Dermis microvascular lymphatic vessel endothelial cell (primary cell): ENCODE results near the gene AS3MT. TPM values are rescaled to one million over a fixed set of nuclear protein-coding genes. Genes with fewer than 3 reads are reported as not detected.
A peak's percentile ranks its signal among the peaks of the same experiment; 100 is the strongest.

Source experiments
- DNase-seq, 2 donors: peaks; one replicate each; pipeline versions ENCODE4 v3.0.0 to v3.0.0-alpha.2; 2010; ENCODE audit warnings: low read depth in 2 of 2
- total RNA-seq: library from RNA; depleted of rRNA; stranded (reverse); fragments of >200 nt; gene quantifications from 2 replicates; pipeline ENCODE4 v1.2.1, GENCODE V29; 2014

Gene AS3MT
- total RNA-seq, 1 donor from 2014 or later: 0.64 TPM

DNA sequence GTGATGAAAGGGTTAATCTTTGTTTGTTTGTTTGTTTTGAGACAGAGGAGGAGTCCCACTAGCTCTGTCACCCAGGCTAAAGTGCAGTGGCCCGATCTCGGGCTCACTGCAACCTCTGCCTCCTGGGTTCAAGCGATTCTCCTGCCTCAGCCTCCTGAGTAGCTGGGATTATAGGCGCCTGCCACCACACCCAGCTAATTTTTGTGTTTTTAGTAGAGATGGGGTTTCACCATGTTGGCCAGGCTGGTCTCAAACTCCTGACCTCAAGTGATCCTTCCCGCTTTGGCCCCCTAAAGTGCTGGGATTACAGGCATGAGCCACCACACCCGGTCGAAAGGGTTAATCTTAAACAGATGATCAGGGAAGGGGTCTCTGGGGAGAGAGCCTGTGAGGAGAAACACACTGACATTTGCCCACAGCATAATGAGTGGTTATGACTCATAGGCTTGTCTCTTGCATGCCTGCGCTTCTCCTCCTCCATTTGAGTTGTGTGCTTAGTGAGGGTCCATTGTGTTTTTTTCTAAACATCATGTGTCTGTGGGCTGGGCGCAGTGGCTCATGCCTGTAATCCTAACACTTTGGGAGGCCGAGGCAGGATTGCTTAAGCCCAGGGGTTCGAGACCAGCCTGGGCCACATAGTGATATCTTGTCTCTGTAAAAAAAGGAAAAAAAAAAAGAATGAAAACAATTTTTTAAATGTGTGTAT lies 13.4 kb upstream of the AS3MT start:
- DNase-seq: peak in 1 of 2 donors; percentile 77

DNA sequence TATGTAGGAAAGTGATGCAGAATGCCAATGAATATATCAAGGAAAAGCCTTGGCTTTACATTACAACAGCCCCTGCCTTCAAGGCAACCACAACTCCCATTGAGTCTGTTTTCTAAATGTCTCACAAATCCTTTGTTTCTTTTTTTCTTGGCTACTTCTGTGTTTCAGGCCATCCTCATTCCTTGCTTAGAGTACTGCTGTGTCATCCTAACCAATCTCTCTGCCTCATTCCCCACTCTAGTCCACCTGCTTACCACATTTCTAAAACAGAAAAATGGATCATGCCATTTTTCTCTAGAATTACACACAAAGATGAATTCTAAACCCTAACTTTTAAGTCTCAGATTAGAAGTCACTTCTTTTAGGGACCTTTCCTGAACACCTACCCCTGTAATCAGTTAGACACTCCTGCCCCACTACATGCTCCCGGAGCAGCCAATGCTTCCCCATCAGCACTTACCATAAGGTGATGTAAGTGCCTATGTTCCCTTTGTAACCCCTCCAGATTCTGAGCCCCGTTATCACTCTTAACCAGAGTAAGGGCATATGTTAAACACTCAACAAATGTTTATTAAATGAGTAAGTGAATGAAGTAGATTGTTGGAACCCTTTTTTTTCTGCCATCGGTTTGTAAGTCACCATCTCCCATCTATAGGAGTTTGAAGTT lies 12.4 kb upstream of the AS3MT start:
- DNase-seq: no peak

DNA sequence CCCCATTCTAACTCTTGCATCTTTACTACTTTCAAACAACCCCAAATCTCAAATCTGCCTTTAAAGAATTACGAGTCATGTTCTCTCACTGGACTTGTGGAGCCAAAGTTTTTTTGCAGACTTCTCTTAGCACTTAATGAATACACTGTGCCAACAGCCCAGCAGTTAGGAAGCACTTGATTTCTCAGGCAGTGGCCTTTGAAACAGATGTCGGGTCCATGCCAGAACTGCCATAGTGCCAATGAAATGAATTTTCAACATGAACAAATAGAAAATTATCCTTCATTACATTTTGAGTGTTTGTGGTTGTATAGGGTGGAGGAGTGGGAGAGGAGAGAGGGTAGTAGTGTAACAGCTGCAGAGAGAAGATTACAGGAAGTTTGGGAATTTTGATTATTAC lies 9.4 kb upstream of the AS3MT start:
- DNase-seq: no peak

DNA sequence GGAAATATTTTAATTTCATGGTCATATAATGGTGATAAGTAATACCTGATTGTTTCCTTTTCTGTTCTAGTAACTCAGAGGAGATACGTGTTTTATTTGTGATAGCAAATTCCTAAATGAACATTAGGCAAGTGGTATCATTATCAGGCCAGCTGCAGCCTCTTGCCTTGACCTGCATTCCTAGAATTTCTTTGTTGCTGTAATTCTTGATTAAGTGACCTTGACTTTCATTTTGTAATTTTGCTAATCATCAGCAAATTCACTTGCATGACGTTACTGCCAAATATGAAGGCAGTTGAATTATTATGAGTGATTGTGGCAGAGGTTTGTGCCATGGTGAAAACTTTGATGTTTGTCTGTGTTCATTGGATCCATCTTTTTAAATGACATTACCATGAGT lies 5.6 kb upstream of the AS3MT start:
- DNase-seq: no peak

DNA sequence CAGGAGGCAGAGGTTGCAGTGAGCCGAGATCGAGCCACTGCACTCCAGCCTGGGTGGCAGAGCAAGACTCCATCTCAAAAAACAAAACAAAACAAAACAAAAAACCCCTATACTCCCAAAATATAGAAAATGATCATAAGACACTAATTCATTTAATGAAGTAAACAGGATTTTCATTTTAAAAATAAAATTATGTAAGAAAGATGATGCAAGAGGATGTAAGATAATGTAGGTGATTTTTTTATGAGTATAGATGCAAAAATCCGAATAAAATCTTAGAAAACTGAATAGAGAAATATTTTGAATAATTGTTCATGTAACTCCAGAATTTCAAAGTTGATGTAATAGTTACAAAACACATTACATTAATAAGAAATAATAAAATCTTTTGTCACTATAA lies 3.6 kb upstream of the AS3MT start:
- DNase-seq: no peak

DNA sequence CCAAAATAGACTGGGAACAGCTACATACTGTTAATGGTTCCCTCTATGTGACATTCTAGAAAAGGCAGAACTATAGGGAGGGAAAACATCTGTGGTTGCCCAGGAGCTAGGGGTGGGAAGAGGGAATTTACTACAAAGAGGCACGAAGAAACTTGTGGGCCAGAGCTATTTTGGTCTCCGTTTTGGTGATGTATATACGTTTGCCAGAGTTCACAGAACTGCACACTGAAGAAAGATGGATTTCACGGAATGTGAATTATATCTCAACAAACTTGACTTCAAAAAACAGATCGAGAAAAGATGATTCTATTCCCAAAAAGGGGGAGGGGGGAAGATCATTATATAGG lies 386 bp upstream of the AS3MT start:
- DNase-seq: no peak

DNA sequence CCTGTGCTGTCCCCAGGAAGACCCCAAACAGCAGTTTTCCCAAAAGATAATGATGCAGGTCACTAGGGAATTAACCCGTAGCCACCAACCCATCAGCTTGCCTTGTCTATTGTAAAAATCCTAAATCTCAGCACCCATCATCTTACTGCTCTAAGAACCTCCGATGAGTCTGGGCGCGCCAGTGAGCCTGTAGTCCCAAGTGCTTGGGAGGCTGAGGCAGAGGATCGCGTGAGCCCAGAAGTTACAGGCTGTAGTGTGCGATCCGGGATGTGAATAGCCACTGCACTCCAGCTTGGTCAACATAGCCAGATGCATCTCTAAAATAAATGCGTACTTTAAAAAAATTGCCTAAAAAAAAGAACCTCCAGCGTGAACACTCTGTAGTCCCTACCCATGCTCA lies 951 bp downstream of the AS3MT start:
- DNase-seq: no peak

DNA sequence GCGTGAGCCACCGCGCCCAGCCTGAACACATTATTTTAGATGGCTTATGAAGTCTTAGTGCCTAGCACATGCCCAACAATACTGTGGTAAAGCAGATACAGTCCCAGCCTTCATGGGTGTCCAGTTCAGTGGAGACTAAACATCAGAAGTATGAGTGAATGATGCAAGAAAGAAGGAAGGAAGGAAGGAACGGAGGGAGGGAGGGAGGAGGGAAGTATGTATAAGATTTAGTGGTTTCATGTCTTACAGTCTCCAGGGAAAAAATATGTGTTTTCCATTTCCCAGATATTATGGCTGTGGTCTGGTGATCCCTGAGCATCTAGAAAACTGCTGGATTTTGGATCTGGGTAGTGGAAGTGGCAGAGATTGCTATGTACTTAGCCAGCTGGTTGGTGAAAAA lies 2.9 kb downstream of the AS3MT start:
- no peak for DNase-seq

DNA sequence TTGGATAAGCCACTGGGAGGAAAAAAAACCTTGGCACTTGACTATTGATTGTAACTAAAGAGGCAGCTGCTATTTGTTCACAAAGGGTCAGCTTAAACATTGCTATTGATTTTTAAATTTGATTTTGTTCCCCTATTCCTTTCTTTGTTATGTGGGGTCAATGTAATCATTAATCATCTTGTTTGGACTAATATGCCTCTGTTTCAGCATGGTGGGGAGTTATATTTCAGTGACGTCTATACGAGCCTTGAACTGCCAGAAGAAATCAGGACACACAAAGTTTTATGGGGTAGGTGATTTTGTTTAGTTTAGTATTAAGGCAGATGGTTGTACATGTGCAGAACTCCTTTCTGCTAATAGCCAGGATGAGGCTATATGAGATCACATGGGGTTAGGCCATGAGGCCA lies 7.5 kb downstream of the AS3MT start:
- DNase-seq: no peak

DNA sequence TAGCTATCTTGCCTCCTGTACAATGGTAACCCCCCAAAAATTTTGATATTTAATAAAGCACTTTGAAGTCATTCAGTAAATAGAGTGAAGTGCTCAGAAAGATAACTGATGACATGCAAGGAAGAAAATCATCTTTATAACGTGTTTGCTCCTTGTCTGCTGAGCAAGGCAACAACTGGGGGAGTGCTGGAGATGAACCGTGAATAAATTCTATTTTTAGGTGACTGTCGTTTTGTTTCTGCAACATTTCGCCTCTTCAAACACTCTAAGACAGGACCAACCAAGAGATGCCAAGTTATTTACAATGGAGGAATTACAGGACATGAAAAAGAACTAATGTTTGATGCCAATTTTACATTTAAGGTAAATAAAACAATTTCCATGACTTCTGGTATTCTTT lies 9.4 kb downstream of the AS3MT start:
- no peak for DNase-seq

DNA sequence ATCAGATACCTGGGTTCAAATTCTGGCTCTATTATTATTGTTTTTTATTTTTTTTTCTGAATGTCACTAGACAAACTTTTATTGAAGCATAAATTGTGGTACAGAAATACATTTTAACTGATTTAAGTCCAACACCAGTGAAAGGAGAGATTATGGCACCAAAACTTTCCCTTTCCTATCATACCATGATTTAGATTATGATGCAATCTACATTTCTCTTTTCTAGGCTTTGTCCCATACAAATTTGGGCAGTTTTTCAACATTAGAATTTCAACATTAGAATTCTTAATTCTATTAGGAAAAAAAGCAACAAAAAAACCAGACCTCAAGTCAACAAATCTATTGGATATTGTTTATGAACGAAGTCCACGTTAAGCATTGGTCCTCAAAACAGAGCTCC lies 11.0 kb downstream of the AS3MT start:
- no peak for DNase-seq

DNA sequence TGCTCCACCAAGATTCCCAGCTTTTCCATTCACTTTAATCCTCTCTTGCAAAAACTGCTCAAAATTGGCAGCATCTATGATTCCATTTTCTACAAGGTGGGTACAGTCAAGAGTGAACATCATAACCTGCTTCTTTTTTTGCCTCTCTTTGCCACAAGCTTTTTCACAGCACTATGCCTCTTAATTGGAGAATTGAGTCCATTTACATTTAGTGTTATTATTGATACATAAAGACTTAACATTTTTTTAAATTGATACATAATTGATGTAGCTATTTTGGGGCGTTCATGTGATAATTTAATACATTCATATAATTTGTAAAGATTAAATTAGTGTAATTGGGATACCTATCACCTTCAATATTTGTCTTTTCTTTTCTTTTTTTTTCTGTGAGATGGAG lies 18.8 kb downstream of the AS3MT start:
- DNase-seq: no peak

DNA sequence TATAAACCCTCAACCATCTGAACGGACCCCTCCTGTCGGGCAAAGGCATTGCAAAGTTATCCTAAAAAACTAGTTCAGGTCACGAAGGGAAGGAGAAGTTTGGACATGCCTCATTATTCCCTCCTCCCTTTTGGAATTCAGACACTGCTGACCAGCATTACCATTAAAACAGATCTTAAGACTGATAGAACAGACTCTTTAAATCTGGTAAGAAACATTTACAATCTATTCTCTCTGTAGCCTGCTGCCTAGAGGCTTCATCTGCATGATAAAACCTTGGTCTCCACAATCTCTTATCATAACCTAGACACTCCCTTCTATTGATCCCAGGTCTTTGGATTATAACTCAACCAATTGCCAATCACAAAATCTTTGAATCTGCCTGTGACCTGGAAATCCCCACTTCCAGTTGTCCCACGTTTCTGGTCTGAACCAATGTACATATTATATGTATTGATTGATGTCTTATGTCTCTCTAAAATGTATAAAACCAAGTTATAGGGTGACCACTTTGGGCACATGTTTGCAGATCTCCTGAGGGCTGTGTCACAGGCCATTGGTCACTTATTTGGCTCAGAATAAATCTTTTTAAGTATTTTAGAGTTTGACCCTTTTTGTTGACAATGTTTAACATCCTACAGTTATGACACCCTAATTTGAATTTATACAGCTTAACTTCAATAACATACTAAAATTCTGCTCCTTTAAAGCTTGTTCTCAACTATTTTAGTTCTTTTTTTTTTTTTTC lies 25.4 kb downstream of the AS3MT start:
- DNase-seq: no peak

DNA sequence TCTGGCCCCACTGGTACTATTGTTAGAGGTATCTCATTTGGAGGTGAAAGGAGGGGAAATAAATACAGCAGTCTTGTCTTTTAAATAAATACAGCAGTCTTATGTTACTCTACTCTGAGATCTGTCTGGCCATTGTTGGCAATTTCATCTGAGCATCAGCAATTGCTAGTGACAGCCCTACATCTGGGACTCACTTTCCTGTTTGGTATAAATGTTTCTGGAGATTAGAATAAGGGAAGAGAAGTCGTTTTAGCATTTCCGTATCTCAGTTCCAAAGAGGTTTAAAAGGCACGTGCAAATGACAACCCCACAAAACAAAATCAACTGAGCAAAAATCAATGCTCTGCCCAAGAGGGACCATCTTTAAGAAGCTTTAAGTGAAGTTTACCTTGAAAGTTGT lies 30.7 kb downstream of the AS3MT start:
- DNase-seq: no peak

DNA sequence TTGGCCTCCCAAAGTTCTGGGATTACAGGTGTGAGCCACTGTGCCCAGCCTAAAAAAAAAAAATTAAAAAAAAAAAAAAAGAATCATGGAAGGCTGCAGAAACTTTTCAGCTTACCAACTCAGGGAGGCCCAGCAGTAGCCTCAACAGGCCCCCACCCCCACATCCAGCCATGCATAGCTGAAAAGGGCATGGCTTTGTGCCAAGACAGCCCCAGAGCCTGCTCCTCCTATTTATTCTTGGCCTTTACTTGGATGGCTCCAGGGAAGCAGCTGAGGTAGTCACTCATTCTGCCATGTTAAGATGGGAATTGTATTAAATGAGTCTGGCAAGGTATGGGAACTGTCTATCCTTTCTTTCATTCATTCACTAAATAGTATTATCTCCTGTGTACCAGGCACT lies 35.1 kb downstream of the AS3MT start:
- DNase-seq: no peak

DNA sequence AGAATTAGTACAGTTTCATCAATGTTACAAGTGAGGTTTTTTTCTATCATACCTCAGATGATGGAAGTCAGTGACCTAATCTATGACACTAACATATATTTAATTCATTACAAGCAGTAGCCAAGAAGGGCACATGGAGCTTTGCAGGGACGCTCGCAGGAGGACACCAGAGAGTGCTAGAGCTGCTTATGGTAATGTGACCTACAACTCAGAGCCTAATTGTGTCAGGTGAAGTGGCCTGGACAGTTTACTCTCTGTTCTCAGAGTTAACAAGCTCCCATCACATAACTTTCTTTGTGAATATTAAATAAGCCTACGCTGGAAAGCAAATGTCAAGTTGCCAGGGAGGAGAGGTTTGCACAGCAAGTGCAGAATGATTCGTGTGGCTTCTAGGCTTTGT lies 37.2 kb downstream of the AS3MT start:
- no peak for DNase-seq

DNA sequence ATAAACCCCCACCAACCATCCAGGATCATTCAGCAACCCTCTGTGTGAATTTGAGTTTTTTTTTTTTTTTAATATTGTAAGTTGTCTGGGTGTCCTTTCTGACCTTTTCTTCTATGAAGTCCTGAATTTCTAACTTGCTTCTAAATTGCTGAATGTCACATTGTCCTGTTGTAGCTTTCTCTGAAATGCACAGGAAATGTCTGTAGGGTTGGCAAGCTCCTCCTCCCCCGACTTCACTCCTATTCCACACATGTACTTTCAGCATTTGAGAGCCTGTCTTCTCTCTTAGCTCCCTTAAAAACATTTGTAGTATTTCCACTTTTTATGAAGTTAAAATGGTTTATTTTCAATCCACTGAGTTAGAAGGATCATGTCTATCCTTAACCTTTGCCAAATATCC lies 45.5 kb downstream of the AS3MT start:
- DNase-seq: no peak

DNA sequence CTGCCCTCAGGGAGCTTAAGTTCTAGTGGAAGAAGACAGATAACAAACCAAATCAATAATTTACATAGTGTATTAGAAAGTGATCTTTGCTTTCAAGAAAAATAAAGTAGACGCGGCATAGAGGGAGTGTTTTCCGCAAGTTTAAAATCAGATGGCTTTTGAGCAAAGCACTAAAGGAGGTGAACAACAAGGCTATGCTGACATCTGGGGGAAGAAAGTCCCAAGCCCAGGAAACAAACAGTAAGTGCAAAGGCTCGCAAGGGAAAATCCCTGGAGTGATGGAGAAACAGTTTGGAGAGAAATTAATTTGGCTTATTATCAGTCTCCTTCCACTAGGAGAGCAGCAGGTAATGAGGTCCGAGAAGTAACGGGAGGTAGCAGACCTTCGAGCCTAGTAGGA lies 46.9 kb downstream of the AS3MT start:
- DNase-seq: no peak

DNA sequence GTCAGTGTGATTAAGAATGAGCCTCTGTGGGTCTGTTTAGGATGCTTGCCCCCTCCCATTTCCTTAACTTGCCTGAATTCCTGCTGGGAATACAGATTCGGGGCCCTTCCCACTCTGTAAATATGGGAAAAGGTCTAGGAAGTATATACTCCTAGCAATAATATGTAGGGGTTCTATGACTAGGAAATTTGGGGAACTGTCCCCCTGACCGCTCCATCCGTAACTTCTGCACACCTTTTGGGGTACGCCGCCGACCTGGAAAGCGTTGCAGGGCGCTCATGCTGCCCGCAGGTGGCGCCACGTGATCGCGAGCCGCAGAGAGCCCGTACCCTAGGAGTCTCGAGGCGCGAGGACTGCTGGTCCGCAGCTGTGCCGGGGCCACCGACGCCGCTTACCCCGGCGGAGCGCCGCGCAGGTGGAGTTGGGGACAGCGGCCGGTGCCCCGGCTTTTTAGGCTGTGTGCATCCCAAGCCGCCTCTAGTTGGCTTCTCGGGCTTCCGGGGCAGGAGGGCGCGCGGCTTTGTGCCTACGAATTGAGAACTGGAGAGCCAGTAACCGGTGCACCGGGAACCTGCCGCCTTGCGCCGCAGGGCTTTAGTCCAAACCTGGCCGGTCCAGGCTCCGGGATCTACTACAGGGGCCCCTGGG lies 48.2 kb downstream of the AS3MT start:
- peak; percentile 24 to 73 for DNase-seq

DNA sequence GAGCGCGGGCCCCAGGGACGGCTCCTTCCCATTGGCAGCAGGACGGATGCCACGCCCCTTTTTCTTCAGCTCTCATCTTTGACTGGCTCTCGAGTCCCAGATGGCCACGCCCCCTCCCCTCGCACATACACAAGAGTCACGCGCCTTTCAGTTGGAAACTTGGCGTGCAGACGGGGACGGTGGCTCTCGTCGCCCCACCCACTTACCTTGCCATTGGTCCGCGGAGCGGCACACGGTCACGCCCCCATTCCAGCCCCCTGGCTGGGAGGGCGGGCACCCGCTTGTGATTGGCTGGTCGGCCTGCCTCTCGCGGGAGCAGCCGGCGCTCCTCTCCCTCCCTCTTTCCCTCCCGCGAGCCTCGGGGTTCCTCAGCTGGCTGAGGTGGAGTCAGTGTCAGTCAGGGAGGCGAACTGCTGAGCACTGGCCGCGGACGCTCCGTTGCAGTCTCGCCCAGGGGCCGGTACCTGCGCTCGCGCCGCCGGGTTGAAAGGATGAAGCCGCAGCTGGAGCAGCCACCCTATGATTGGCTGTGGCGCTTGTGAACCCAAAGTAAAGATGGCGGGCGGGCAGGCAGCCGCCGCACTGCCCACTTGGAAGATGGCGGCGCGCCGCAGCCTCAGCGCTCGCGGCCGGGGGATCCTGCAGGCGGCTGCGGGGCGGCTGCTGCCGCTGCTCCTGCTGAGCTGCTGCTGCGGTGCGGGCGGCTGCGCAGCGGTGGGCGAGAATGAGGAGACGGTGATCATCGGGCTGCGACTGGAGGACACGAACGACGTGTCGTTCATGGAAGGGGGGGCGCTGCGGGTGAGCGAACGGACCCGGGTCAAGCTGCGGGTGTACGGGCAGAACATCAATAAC lies 48.9 kb downstream of the AS3MT start, which contains the start of gene CNNM2:
Gene CNNM2, plus strand, starts transcription at position 333 of the 855 bp plus-strand sequence. Its CDS starts 187 bp downstream, at position 520.
- DNase-seq: peak; percentile 99 to 100

DNA sequence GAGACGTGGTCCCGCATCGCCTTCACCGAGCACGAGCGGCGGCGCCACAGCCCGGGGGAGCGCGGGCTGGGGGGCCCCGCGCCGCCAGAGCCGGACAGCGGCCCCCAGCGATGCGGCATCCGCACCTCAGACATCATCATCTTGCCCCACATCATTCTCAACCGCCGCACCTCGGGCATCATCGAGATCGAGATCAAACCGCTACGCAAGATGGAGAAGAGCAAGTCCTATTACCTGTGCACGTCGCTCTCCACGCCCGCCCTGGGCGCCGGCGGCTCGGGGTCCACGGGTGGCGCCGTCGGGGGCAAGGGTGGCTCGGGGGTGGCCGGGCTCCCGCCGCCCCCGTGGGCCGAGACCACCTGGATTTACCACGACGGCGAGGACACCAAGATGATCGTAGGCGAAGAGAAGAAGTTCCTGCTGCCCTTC lies 49.6 kb downstream of the AS3MT start:
- DNase-seq: peak in 1 of 2 donors; percentile 9
